Eye (tissue), 1 donor: ENCODE data around the gene FBXL15.

Source experiments
- DNase-seq: peaks from one replicate; pipeline ENCODE4 v3.0.0-alpha.2; 2015

FBXL15 gene, protein sequence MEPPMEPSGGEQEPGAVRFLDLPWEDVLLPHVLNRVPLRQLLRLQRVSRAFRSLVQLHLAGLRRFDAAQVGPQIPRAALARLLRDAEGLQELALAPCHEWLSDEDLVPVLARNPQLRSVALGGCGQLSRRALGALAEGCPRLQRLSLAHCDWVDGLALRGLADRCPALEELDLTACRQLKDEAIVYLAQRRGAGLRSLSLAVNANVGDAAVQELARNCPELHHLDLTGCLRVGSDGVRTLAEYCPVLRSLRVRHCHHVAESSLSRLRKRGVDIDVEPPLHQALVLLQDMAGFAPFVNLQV

DNA sequence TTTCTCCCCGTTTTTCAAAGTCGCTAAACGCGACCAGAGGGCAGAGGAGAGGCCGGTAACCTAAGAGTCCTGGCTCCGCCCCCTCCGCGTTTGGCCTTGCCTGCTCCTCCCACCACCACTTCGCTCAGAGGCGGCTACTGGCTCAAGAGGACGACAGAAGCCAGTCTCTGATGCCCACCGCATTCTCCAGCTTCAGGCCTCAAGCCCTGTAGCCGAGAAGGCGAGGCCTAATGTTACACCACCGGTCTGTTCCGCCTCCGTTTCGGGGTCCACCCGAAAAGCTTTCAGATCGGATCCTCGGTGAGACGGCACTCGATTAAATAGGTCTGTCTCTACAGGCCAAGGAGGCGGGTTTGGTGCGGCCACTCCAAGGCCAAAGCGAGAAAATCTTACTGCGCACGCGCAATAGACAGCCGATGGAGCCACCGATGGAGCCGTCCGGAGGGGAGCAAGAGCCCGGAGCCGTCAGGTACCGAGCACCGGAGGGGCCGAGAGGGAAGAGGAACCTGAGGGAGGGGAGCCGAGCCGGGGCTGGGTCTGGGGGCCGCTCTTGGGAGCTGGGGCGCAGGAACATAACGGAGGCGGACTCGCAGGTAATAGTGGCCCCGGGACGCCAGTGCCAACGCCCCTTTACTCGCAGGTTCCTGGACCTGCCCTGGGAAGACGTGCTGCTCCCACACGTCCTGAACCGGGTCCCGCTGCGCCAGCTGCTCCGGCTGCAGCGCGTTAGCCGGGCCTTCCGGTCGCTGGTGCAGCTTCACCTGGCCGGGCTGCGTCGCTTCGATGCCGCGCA lies at the start of gene FBXL15:
Gene FBXL15 (plus strand): TSS at position 123 of the 793 bp plus-strand sequence. CDS start 294 bp downstream, at position 417.
- peak; percentile 100 for DNase-seq

DNA sequence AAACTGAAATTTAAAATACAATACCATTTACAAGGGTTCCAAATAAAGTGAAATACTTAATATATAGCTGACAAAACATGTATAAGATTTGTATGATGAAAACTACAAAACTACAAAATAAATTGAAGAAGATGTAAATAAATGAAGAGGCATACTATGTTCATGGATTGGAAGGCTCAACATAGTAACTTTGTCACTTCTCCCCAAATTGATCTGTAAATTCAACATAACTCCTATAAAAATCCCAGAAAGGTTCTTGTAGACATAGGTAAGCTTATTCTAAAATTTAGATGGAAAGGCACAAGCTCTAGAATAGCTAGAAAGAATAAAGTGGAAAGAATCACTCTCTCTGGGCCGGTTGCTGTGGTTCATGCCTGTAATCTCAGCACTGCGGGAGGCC lies 49.3 kb upstream of the FBXL15 start:
- no peak for DNase-seq

DNA sequence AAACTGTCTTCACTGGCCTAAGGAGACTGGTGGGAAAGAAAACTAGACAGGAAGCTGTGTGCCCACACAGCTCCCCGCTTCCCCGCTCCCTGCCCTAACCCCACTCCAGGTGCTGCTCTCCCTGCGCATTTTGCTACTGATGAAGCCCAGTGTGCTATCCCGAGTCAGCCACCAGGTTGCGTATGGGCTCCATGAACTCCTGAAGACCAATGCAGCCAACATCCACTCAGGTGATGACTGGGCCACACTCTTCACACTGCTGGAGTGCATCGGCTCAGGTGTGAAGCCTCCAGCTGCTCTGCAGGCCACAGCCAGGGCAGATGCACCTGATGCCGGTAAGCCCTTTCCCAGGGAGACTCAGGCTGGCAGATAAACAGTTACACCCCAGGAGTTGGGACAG lies 45.4 kb upstream of the FBXL15 start:
- no peak for DNase-seq

DNA sequence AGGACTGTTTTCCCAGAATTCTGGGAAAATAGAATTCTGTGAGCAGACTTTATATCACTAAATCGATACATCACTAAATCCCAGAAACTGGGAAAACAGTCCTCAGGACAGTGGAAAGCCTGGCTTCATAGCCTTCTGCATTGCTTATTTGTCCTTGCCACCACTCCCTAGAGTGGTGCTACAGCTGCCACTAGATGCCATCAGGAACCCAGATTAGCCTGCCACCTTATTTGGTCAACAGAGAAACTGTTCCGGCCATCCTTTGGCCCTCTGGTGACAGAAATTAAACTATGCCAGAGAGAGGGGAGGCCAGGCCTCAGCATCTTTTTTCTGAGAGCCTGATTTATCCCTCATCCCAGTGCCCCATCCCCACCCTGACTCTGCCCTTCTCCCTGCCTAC lies 44.8 kb upstream of the FBXL15 start:
- no peak for DNase-seq

DNA sequence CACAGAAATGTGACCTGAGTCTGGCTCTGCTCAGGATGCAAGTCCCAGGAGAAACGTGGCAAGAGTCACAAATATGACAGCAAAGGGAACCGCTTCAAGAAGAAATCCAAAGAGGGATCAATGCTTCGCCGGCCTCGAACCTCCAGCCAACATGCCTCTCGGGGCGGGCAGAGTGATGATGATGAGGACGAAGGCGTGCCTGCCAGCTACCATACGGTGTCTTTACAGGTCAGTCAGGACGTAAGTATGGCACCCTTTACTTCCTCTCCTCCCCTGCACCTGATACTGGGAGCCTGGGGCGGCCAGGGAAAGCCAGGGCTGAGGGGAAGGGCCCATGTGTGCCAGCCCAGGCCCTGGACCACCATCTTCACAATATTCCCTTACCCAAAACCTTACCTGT lies 43.7 kb upstream of the FBXL15 start:
- no peak for DNase-seq

DNA sequence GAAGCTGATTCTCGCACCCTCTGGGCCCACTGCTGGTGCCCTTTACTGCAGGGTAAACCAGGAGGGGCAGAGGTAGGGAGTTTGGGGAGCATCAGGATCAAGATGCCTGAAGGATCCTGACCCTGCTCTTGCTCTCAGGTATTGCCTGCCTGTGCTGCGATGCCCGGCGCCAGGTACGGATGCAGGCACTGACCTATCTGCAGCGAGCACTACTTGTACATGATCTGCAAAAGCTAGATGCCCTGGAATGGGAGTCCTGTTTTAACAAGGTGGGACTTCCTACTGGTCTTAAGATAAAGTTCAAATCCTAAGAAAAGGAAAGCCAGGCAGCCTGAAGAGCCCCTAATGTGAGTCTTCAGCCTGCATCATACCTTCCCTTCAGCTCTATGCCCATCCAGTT lies 41.3 kb upstream of the FBXL15 start:
- no peak for DNase-seq

DNA sequence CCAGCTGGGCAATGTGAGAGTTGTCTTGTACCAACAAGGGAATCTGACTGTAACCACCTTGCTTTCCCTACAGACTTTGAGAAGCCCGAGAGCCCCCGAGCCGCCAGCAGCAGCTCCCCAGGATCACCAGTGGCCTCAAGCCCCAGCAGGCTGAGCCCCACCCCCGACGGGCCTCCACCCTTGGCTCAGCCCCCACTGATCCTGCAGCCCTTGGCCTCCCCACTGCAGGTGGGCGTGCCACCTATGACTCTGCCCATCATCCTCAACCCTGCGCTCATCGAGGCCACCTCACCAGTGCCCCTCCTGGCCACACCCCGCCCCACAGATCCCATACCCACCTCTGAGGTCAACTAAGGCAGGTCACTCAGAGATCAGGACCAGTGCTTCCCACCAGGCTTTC lies 38.7 kb upstream of the FBXL15 start:
- no peak for DNase-seq

DNA sequence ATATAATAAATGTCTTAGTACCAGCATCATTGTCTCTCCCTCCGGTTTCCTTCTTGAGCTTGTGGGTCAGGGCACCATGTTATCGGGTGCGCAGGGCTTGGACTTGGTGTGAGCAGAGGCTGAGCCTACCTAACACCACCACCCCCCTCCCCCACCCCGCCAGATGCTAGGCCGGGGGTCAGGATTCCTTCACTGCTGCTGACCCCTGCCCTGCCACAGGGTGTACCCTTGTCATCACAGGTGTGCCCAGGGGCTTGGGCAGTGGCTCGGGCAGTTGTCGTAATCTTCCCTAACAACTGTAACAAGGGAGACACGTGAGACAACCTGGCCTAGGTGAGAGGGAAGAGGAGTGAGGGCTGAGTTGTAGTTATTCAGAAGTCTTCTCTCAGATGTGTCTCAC lies 37.8 kb upstream of the FBXL15 start:
- no peak for DNase-seq

DNA sequence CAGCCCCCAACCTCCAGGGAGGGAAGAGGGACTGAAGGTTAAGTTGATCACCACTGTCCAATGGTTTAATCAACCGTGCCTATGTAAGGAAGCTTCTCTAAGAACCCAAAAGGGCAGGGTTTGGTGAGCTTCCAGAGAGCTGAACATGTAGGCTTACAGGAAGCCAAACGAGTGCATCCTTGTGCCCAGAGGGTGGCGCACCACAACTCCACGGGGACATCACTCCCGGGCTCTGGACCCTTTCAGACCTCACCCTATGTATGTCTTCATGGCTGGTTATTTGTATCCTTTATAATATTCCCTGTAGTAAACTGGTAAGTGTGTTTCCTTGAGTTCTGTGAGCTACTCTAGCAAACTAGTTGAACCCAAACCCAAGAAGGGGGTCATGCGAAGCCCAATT lies 36.6 kb upstream of the FBXL15 start:
- DNase-seq: no peak

DNA sequence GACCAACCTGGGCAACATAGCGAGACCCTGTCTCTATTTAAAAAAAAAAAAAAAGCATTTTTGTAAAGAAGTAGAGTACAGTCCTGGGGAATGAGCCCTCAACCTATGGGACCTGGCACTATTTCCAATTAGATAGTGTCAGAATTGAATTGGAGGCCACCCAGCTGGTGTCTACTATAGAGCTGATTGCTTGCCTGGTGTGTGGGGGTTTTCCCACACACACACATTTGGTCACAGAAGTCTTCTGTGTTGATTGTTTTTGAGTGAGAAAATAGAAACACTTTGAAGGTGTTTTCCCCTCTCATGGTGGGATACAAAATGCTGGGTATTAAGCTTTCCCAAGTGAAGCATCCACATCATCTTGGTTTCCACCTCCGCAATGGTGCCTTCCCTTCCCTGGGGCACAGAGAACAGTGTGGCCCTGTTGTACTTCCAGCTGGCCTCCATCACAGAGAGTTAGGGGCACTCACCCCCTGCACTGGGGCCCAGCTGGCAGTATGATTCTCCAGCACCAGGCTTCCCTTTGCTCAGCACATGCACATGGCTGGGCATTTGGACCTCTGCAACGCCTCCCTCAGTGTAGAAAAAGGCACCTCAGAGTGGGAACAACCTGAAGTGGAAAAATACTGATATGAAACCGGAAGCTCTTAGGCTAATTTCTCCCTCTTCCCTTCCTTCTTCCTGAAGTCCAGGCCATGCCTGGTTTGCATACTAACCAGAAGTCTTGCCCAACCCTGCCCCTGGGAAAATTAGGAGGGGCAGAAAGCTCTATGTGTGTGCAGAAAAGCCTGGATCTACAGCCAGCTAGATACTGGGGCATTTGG lies 35.8 kb upstream of the FBXL15 start:
- no peak for DNase-seq

DNA sequence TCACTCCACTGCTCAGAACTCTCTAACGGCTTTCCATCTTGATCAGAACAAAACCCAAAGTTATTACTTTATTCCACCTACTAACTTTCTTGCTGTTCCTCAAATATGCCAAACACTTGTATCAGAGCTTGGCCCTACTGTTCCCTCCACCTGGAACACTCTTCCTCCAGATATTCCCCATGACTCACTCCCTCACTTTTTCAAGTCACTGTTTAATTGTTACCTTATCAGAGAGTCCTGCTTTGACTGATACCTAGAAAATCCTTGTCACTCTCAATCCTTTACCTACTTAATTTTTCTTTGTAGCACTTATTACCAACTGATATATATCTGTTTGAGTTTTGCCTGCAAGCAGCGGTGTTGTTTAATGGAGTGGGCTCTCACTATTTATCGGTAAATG lies 30.7 kb upstream of the FBXL15 start:
- no peak for DNase-seq

DNA sequence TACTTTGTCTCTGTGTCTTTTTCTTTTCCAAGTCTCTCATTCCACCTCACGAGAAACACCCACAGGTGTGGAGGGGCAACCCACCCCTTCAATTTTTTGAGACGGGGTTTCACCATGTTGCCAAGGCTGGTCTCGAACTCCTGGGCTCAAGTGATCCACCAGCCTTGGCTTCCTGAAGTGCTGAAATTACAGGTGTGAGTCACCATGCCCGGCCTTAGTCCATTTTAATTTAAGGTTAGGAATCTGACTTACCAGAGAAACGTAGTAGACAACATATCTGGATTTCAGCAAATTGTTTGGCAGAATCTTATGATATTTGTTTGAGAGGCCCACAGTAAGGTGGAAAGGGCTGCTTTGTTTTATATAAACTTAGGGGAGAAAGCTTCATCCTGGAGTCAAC lies 28.3 kb upstream of the FBXL15 start:
- DNase-seq: no peak

DNA sequence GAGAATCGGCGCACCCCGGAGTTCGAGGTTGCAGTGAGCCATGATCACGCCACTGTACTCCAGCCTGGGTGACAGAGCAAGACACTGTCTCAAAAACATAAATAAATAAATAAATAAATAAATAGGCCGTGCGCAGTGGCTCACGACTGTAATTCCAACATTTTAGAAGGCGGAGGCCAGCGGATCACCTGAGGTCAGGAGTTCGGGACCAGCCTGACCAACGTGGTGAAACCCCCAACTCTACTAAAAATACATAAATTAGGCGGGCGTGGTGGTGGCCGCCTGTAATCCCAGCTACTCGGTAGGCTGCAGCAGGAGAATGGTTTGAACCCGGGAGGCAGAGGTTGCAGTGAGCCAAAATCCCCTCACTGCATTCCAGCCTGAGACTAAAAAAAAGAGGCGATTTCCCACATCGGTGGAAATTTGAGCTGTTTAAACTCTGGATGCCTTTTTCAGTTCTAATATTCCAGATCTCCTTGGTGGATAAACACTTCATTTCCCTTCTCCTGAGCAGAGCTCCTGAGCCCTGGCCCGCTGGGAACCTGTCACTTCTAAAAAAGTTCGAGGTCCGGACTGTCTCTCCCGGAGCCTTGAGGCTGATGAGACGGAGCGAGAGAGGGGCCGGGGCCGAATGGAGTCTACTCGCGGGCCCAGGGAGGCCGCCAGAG lies 27.1 kb upstream of the FBXL15 start:
- no peak for DNase-seq

DNA sequence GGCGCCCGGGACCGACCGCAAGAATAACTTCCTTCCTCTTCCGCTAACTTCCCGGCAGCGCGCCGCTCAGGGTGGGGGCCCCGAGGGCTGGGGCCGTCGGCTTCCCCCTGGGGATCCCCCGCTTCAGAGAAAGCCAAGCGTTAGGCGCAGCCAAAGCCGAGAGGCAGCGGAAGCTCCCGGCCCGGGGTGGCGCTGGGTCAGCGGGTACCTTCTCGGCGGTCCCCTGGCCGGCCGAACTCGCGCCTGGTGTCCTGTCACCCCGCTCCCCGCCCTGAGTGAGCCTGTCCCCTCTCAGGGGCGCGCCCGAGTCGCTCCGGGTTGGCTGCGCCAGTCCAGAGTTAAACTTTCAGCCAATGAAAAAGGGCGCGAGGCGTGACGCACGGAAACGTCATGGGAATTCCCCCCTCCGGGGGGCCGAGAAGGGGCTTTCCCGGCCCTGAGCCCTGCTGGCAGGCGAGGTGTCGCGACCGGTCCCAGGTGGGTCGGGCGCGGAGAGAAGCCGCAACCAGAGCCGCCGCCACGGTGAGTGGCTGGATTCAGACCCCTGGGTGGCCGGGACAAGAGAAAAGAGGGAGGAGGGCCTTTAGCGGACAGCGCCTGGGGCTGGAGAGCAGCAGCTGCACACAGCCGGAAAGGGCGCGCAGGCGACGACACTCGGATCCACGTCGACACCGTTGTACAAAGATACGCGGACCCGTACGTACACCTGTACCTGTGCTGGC lies 26.4 kb upstream of the FBXL15 start:
- DNase-seq: peak; percentile 95

DNA sequence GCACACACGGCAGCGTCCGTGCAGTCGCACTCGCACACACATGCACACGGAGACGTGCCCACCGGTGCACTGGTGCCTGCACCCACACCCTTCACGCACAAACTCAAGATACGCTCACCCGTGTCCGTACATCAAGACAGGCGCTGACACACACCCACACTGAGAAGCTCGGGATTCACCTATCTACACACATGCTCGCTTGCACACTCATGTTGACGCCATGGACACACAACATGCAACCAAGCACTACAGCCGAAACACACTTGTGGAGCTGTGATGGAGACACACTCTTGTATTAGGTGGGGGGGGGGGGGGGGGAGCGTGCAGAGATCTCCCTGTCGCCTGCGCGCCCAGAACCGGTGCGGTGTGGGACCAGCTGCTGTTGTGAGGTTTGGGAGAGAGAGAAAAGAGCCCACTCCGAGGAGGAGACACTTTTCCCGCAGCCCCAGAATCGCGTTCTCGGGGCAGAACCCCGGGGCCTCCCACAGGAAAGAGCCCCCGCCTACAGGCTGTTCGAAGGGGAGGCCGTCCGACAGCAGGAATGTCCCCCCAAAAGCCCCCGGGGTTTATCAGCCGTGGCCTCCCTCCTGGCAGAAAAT lies 25.7 kb upstream of the FBXL15 start:
- peak; percentile 79 for DNase-seq

DNA sequence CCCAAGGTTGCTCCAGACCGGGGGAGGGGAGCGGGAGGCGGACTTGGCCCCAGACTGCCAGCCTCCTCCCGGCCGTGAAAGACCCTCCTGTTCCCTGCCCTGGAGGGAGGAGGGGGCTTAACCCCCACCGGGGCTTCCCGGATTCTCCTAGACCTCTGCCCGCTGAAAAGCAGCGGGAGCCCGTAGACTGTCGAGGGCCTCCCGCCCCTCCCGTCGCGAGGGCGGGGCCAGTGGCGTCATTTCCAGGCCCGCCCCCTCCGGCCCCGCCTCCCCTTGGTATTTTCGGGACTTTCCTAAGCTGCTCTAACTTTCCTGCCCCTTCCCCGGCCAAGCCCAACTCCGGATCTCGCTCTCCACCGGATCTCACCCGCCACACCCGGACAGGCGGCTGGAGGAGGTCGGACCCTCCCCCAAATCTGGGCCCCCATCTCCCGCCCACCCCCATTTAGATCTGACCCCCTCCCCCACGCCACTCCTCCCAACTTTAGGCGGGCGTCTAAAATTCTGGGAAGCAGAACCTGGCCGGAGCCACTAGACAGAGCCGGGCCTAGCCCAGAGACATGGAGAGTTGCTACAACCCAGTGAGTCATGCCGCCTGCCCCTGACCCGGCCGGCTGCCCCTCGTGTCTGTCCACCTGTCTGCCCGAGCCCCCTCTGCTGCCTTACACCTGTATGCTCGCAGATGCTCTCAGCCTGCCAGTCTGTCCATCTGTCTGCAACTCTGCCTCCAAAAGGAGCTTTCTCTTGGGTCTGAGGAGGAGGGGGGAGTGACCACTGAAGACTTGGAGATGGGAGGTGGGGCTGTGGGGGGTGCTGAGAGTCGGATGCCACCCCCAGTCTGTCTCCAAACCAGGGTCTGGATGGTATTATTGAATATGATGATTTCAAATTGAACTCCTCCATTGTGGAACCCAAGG lies 25.0 kb upstream of the FBXL15 start, which contains the start of gene NFKB2:
Gene NFKB2 (plus strand): TSS at position 306 of the 917 bp plus-strand sequence. CDS start 255 bp downstream, at position 561.
- DNase-seq: peak; percentile 95

DNA sequence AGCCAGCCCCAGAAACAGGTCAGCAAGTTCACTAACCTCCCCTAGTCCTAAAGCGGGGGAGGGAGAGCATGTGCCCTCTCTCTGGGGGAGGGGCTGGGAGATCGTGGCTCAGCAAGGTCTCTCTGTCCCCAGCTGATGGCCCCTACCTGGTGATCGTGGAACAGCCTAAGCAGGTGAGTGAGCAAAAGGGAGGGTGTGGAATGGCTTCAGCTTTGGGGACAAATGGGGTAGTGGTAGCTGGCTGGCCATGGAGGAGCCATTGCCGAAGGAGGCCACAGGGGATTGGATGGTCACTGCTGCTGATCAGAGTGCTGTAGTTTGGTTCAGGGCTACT lies 24.4 kb upstream of the FBXL15 start:
- DNase-seq: no peak

DNA sequence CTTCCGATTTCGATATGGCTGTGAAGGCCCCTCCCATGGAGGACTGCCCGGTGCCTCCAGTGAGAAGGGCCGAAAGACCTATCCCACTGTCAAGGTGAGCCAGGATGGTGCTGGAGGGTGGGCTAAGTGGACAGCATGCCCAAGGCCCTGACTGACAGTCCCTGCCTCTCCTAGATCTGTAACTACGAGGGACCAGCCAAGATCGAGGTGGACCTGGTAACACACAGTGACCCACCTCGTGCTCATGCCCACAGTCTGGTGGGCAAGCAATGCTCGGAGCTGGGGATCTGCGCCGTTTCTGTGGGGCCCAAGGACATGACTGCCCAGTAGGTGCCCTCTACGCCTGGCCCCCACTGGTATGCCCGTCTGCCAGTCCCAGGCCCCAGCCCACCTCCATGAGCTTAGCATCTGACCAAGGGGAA lies 23.9 kb upstream of the FBXL15 start:
- no peak for DNase-seq

DNA sequence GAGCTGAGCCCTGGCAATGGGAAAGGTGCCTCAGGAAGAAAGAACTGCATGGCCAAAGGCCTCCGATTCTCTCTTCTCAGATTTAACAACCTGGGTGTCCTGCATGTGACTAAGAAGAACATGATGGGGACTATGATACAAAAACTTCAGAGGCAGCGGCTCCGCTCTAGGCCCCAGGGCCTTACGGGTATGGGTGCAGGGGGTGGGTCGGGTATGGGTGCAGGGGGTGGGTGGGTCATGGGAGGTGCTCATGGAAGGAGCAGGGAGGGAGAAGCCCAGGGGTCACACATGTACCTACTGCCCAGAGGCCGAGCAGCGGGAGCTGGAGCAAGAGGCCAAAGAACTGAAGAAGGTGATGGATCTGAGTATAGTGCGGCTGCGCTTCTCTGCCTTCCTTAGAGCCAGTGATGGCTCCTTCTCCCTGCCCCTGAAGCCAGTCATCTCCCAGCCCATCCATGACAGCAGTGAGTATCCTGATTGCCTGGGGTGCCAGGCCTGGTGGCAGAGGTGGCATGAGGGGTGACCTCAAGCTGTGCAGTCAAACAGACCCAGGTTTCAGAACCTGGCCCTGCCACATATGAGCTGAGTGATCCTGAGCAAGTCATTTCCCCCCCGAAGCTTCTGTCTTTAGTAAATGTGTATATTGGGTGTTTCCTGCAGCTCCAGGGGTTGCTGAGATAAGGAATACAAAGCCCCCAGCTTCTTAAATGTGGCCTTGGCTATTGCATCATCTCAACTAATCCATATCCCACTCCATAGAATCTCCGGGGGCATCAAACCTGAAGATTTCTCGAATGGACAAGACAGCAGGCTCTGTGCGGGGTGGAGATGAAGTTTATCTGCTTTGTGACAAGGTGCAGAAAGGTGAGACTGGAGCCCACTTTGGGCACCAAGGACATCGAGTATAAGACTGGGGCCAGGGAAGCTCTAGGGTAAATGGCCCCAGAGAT lies 23.1 kb upstream of the FBXL15 start:
- no peak for DNase-seq
